CD14-positive monocyte (primary cell): Measurements from ENCODE around the gene PRF1. TPM values are rescaled to one million over a fixed set of nuclear protein-coding genes. Genes with fewer than 3 reads are reported as not detected.

Source experiments
- DNase-seq, 3 donors: peaks; one replicate each; pipeline ENCODE4 v3.0.0-alpha.2; 2011 to 2022
- H2AFZ ChIP-seq: 2 replicates; pipeline ENCODE4 v1.6.0; 2012; ENCODE audit warnings: mild to moderate bottlenecking, low read depth, low read length, inconsistent platforms; ENCODE audit not compliant: insufficient read depth, poor library complexity, severe bottlenecking
- H3K27ac ChIP-seq, 2 donors: 1 replicate in 1 of 2; 2 replicates in 1 of 2; pipeline ENCODE4 v1.5.1; 2012 to 2013; ENCODE audit warnings: low read length in 2 of 2, control low read depth in 1 of 2, inconsistent platforms in 1 of 2, low read depth in 1 of 2, mild to moderate bottlenecking in 1 of 2
- H3K27me3 ChIP-seq, 2 donors: one replicate each; pipeline versions ENCODE4 v1.6.0 to v1.6.1; 2011 to 2013; ENCODE audit warnings: low read length in 2 of 2; ENCODE audit not compliant: control insufficient read depth in 2 of 2, insufficient read depth in 2 of 2
- H3K36me3 ChIP-seq, 2 donors: replicated peaks in 1 of 2; 1 replicate in 1 of 2; 2 replicates in 1 of 2; pipeline versions ENCODE4 v1.5.1 to v1.6.1; 2012 to 2013; ENCODE audit warnings: low read length in 2 of 2, control low read depth in 1 of 2, inconsistent platforms in 1 of 2, mild to moderate bottlenecking in 1 of 2; ENCODE audit not compliant: insufficient read depth in 2 of 2, control insufficient read depth in 1 of 2
- H3K4me1 ChIP-seq, 2 donors: 1 replicate in 1 of 2; 2 replicates in 1 of 2; pipeline versions ENCODE4 v1.5.1 to v1.6.1; 2012 to 2013; ENCODE audit warnings: low read length in 2 of 2, control low read depth in 1 of 2, inconsistent platforms in 1 of 2, mild to moderate bottlenecking in 1 of 2, moderate library complexity in 1 of 2; ENCODE audit not compliant: insufficient read depth in 2 of 2, control insufficient read depth in 1 of 2
- H3K4me2 ChIP-seq: replicated peaks from 2 replicates; pipeline ENCODE3; 2012; ENCODE audit warnings: low read length, moderate library complexity, mild to moderate bottlenecking; ENCODE audit not compliant: poor library complexity, severe bottlenecking; ENCODE audit errors: extremely low read depth
- H3K4me3 ChIP-seq, 3 experiments: fragments of 200-600 bp in 1 of 3; sonication (generic) in 1 of 3; replicated peaks in 1 of 3; 1 replicate in 2 of 3; 2 replicates in 1 of 3; pipeline ENCODE4 v1.5.1; 2011 to 2013; ENCODE audit warnings: low read length in 3 of 3, mild to moderate bottlenecking in 3 of 3, control low read depth in 2 of 3, low read depth in 2 of 3, inconsistent platforms in 1 of 3, moderate library complexity in 1 of 3
- H3K79me2 ChIP-seq: 2 replicates; pipeline ENCODE4 v1.6.0; 2012; ENCODE audit warnings: mild to moderate bottlenecking, control low read depth, inconsistent platforms, low read length, moderate library complexity; ENCODE audit not compliant: insufficient read depth
- H3K9ac ChIP-seq: 2 replicates; pipeline ENCODE4 v1.6.0; 2017; ENCODE audit warnings: low read length, mild to moderate bottlenecking; ENCODE audit not compliant: insufficient read depth, poor library complexity, severe bottlenecking
- H3K9me3 ChIP-seq, 2 donors: replicated peaks in 1 of 2; 1 replicate in 1 of 2; 2 replicates in 1 of 2; pipeline versions ENCODE4 v1.5.1 to v1.6.1; 2012 to 2013; ENCODE audit warnings: low read length in 2 of 2, control low read depth in 1 of 2; ENCODE audit not compliant: control insufficient read depth in 1 of 2, insufficient read depth in 1 of 2
- H4K20me1 ChIP-seq: 2 replicates; pipeline ENCODE4 v1.6.0; 2012; ENCODE audit warnings: mild to moderate bottlenecking, low read length, control low read depth, moderate library complexity; ENCODE audit not compliant: insufficient read depth
- H3K27ac Mint-ChIP-seq, 7 donors: one replicate each; pipeline ENCODE4 v1.8.0; 2020; ENCODE audit warnings: mild to moderate bottlenecking in 7 of 7, mixed read lengths in 7 of 7, moderate library complexity in 6 of 7, inconsistent platforms in 2 of 7
- H3K27me3 Mint-ChIP-seq, 3 donors: one replicate each; pipeline ENCODE4 v1.8.0; 2021 to 2022; ENCODE audit warnings: low read depth in 3 of 3, mild to moderate bottlenecking in 3 of 3, mixed read lengths in 3 of 3, moderate library complexity in 3 of 3, inconsistent platforms in 1 of 3
- H3K36me3 Mint-ChIP-seq, 2 donors: one replicate each; pipeline ENCODE4 v1.8.0; 2020; ENCODE audit warnings: mixed read lengths in 2 of 2, inconsistent platforms in 1 of 2, mild to moderate bottlenecking in 1 of 2
- H3K4me1 Mint-ChIP-seq: one replicate; pipeline ENCODE4 v1.8.0; 2020; ENCODE audit warnings: mild to moderate bottlenecking, mixed read lengths
- H3K4me3 Mint-ChIP-seq, 2 donors: one replicate each; pipeline ENCODE4 v1.8.0; 2020; ENCODE audit warnings: mild to moderate bottlenecking in 2 of 2, mixed read lengths in 2 of 2, moderate library complexity in 1 of 2
- H3K9me3 Mint-ChIP-seq, 7 donors: one replicate each; pipeline ENCODE4 v1.8.0; 2020 to 2022; ENCODE audit warnings: mixed read lengths in 7 of 7, mild to moderate bottlenecking in 6 of 7, moderate library complexity in 6 of 7, inconsistent platforms in 2 of 7
- CTCF ChIP-seq: fragments of 200-600 bp; IDR thresholded peaks from one replicate; pipeline ENCODE4 v1.8.0; 2022; ENCODE audit warnings: antibody characterized with exemption, mild to moderate bottlenecking
- WGBS: methylation state at CpG from one replicate; pipeline ENCODE4 v1.1.5; 2013; ENCODE audit warnings: missing lambda C conversion rate; ENCODE audit not compliant: insufficient coverage; 5-methylcytosine and 5-hydroxymethylcytosine counted together
- intact Hi-C, 2 donors: fragments of 100-400 bp; cut with micrococcal nuclease; formaldehyde crosslinking; loops; one replicate each; pipeline versions ENCODE4 v1.15.0 to v1.15.1; 2023
- polyA plus RNA-seq, 3 donors: library from polyadenylated mRNA; depleted of rRNA in 1 of 3; unstranded in 2 of 3; stranded (reverse) in 1 of 3; fragments of 300-500 nt in 2 of 3; fragments of >200 nt in 1 of 3; fragmentation: Illumina TruSeq in 2 of 3; gene quantifications; 1 replicate in 2 of 3; 2 replicates in 1 of 3; pipeline ENCODE4 v1.2.3, GENCODE V29; 2012 to 2021

Gene PRF1
- polyA plus RNA-seq, 3 donors = 0.09 to 2.7 (median 2.4) TPM

DNA sequence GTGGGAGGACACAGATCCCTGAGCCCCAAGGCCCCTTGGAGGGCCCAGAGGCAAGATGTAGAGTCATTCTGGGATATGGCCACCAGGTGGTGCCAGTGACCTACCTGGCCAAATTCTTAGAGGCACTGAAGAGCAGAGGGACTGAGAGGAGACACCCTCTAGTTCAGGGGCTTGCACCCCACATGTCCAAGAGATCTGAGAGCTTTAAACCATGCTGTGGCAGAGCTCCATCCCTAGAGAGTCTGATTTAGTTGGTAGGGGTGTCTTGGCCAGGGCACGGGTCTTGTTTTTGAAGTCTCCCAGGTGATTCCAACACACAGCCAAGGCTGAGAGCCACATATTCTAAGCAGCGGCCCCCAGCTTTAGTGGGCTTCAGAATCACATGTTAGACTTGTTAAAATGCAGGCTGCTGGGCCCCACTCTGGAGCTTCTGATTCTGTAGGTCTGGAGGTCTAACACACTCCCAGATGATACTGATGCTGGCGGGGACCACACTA lies 52.5 kb downstream of the PRF1 start:
- Histone ChIP-seq H3K27me3 (no peaks in the 10 kb centered on the region), H3K4me3 (no peak overlapping the region), H3K9me3 (no peaks in the 10 kb centered on the region), H3K79me2 (no peaks in the 10 kb centered on the region), H3K9ac (no peak overlapping the region), H3K4me2 (no peak overlapping the region), H3K36me3 (no peaks in the 10 kb centered on the region), H4K20me1 (no peaks in the 10 kb centered on the region), H3K4me1 (no peaks in the 10 kb centered on the region), H3K27ac (no peak overlapping the region), H2AFZ (no peak overlapping the region)
- Mint-ChIP-seq H3K36me3 (no peaks in the 10 kb centered on the region), H3K27me3 (peaks cover 0 to 2% (median 1%) of the 10 kb centered on the region in 3 donors), H3K9me3 (peaks cover 0 to 2% (median 0%) of the 10 kb centered on the region in 7 donors), H3K4me3 (no peak overlapping the region), H3K4me1 (no peaks in the 10 kb centered on the region), H3K27ac (no peak overlapping the region)
- peak; percentile 48 to 65 (median 58) for DNase-seq
- TF ChIP-seq CTCF = peak; percentile 93
- intact Hi-C loops = loop anchor here (1.0 to 5.0 kb wide), 4 partner anchors 209 to 332 kb away; no protein-coding TSS in a partner anchor
- WGBS = 100% methylated on average over 2 of the region's 3 CpGs

DNA sequence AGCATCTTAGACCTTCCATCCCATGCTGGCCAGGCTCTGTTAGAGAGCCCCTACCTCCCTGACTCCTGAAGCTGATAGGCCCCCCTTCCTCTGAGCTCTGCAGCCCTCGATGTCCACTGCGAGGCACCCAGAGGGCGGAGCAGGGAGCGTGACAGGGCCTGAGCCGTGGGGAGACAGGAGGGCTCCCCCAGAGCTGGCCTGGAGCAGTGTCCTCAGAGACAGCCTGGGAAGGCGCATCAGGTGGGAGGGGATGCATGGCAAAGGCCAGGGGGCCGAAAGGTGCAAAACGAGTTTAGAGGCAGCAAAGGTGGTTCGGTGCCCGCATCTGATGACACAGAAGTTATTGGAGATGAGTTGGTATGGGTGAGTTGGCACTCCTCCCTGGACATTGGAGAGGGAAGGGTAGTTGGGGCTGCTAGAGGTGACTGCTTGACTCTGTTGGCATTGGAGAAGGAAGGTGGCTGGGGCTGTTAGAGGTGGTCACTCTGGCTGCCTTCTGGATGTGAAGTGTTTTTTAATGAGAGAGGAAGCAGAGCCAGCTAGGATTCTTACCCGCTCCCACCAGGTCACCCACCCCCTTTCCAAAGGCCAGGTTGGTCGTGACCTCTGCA lies 53.1 kb downstream of the PRF1 start:
- H4K20me1 ChIP-seq = no peaks in the 10 kb centered on the region
- no peak for DNase-seq
- 90% methylated on average over 9 of the region's 12 CpGs for WGBS
- no peak overlapping the region for H3K4me2 ChIP-seq
- peaks cover 0 to 2% (median 0%) of the 10 kb centered on the region in 7 donors for H3K9me3 Mint-ChIP-seq
- intact Hi-C loops = no loop called here
- no peak overlapping the region for H2AFZ ChIP-seq
- H3K9me3 ChIP-seq = no peaks in the 10 kb centered on the region
- H3K27ac Mint-ChIP-seq = no peak overlapping the region
- no peak for TF ChIP-seq CTCF
- H3K27me3 Mint-ChIP-seq = peaks cover 0 to 3% (median 1%) of the 10 kb centered on the region in 3 donors
- H3K27me3 ChIP-seq = no peaks in the 10 kb centered on the region
- H3K27ac ChIP-seq = no peak overlapping the region
- H3K36me3 ChIP-seq = no peaks in the 10 kb centered on the region
- H3K4me3 Mint-ChIP-seq = no peak overlapping the region
- H3K4me1 ChIP-seq = no peaks in the 10 kb centered on the region
- H3K9ac ChIP-seq = no peak overlapping the region
- H3K79me2 ChIP-seq = no peaks in the 10 kb centered on the region
- no peaks in the 10 kb centered on the region for H3K36me3 Mint-ChIP-seq
- H3K4me3 ChIP-seq = no peak overlapping the region
- no peaks in the 10 kb centered on the region for H3K4me1 Mint-ChIP-seq

Other genes starting within 250 kb of the PRF1 start
- gene LRRC20, start 220.1 kb downstream of the PRF1 start, polyA plus RNA-seq = 1 to 10 TPM; 1.2 to 1.7 (median 1.3) TPM
- 10 to 100 TPM; 26.3 to 93.8 (median 73.4) TPM for gene EIF4EBP2, start 198.6 kb downstream of the PRF1 start, polyA plus RNA-seq
- not detected for gene NODAL, start 161.1 kb downstream of the PRF1 start, polyA plus RNA-seq
- gene PALD1, start 124.0 kb downstream of the PRF1 start, polyA plus RNA-seq = under 1 TPM in 2 of 3 donors, not detected in 1; 0.04 to 0.11 TPM
- under 1 TPM in 1 of 3 donors, not detected in 2; 0.05 TPM for gene ADAMTS14, start 69.8 kb upstream of the PRF1 start, polyA plus RNA-seq
- gene TBATA, start 182.6 kb upstream of the PRF1 start, polyA plus RNA-seq = not detected
- gene SGPL1, start 213.2 kb upstream of the PRF1 start, polyA plus RNA-seq = 10 to 100 TPM; 16.6 to 26.8 (median 26.1) TPM